GM23338 (cell line): ENCODE results near the gene FAM229B.

Experiments
- CREB1 ChIP-seq: fragments of 250-450 bp; sonication (Bioruptor Pico); IDR thresholded peaks from 2 replicates; pipeline ENCODE4 v1.5.0; 2020; ENCODE audit warnings: low read depth, mild to moderate bottlenecking, moderate library complexity
- JUNB ChIP-seq: IDR thresholded peaks from one replicate; pipeline ENCODE4 v1.6.1; 2016; ENCODE audit warnings: antibody characterized with exemption; ENCODE audit not compliant: unreplicated experiment
- POLR2AphosphoS5 ChIP-seq: IDR thresholded peaks from 2 replicates; pipeline ENCODE4 v1.6.1; 2016; ENCODE audit warnings: antibody characterized with exemption, low read depth
- TF ChIP-seq, protein P1 (sequence below), 2 experiments: fragments of 200-600 bp in 1 of 2; sonication (generic) in 1 of 2; conservative IDR thresholded peaks; 2 replicates each; pipeline versions ENCODE4 v1.5.1 to v1.6.1; 2016 to 2017; ENCODE audit warnings: antibody characterized with exemption in 2 of 2, low read depth in 2 of 2, mild to moderate bottlenecking in 2 of 2, moderate library complexity in 1 of 2
- TF ChIP-seq, protein P2 (sequence below): IDR thresholded peaks from 2 replicates; pipeline ENCODE4 v1.6.1; 2016; ENCODE audit warnings: antibody characterized with exemption

DNA sequence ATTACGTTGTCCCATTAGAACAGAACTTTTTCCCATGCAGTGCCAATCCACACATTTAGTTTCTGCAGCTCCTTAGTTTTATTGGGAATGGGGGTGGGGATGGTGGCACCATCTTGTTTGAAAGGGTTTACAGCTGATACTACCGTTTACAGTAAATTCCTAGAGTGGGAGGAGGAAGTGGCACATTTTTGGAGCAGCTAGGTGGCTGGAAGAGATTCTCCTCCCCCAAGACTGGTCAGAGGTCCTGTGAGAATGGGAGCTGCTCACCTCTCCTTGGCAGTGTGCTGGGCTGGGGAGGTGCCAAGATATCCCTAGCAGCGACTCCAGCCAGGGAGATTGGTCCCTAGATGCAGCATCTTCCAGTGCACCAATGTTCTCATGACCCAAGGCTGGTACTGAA, 45.9 kb upstream of the FAM229B start:
- TF ChIP-seq, protein P1, sequence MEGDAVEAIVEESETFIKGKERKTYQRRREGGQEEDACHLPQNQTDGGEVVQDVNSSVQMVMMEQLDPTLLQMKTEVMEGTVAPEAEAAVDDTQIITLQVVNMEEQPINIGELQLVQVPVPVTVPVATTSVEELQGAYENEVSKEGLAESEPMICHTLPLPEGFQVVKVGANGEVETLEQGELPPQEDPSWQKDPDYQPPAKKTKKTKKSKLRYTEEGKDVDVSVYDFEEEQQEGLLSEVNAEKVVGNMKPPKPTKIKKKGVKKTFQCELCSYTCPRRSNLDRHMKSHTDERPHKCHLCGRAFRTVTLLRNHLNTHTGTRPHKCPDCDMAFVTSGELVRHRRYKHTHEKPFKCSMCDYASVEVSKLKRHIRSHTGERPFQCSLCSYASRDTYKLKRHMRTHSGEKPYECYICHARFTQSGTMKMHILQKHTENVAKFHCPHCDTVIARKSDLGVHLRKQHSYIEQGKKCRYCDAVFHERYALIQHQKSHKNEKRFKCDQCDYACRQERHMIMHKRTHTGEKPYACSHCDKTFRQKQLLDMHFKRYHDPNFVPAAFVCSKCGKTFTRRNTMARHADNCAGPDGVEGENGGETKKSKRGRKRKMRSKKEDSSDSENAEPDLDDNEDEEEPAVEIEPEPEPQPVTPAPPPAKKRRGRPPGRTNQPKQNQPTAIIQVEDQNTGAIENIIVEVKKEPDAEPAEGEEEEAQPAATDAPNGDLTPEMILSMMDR (conservative IDR thresholded peaks at IDR 0.05; ENCODE audit: low read depth in 2 of 2), result no peak
- TF ChIP-seq CREB1 (CRISPR knock-in tag) (no peak), POLR2AphosphoS5 (no peak), JUNB (no peak)
- TF ChIP-seq, protein P2, sequence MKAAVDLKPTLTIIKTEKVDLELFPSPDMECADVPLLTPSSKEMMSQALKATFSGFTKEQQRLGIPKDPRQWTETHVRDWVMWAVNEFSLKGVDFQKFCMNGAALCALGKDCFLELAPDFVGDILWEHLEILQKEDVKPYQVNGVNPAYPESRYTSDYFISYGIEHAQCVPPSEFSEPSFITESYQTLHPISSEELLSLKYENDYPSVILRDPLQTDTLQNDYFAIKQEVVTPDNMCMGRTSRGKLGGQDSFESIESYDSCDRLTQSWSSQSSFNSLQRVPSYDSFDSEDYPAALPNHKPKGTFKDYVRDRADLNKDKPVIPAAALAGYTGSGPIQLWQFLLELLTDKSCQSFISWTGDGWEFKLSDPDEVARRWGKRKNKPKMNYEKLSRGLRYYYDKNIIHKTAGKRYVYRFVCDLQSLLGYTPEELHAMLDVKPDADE, result no peak
